Right lobe of liver (tissue), 6 donors: ENCODE data around the gene ZNF311. TPM values are rescaled to one million over a fixed set of nuclear protein-coding genes. Genes with fewer than 3 reads are reported as not detected.
"Not testable (repeated sequence)": the region's sequence is repeated elsewhere in the genome, so short reads cannot be mapped to it uniquely, and the experiment has no call there.

Experiments
- ATAC-seq, 4 donors: fragments of 200-7000 bp; cut with Tn5 transposase; one replicate each; pipeline ENCODE4 v1.9.1; 2020; ENCODE audit warnings: mild to moderate bottlenecking in 4 of 4, moderate library complexity in 4 of 4
- DNase-seq, 3 donors: peaks; one replicate each; pipeline ENCODE4 v3.0.0-alpha.2; 2020
- H3K27ac ChIP-seq, 3 donors: fragments of 200-600 bp; one replicate each; pipeline ENCODE4 v1.8.0; 2022
- H3K27me3 ChIP-seq, 2 donors: fragments of 200-600 bp; one replicate each; pipeline ENCODE4 v1.8.0; 2022
- H3K36me3 ChIP-seq, 4 donors: fragments of 200-600 bp; sonication (generic) in 1 of 4; one replicate each; pipeline versions ENCODE4 v1.5.1 to v1.8.0; 2017 to 2022; ENCODE audit warnings: control low read depth in 1 of 4
- H3K4me1 ChIP-seq, 4 donors: fragments of 200-600 bp; sonication (generic) in 1 of 4; one replicate each; pipeline versions ENCODE4 v1.5.1 to v1.8.0; 2017 to 2022; ENCODE audit warnings: control low read depth in 1 of 4
- H3K4me3 ChIP-seq, 3 donors: fragments of 200-600 bp; one replicate each; pipeline ENCODE4 v1.8.0; 2022
- H3K9me3 ChIP-seq, 4 donors: fragments of 200-600 bp; sonication (generic) in 1 of 4; one replicate each; pipeline versions ENCODE4 v1.5.1 to v1.8.0; 2017 to 2022; ENCODE audit warnings: control low read depth in 1 of 4
- POLR2A ChIP-seq: fragments of 450-650 bp; IDR thresholded peaks from one replicate; pipeline ENCODE4 v1.6.1; 2017; ENCODE audit warnings: antibody characterized with exemption, mild to moderate bottlenecking
- WGBS: methylation state at CpG from one replicate; pipeline ENCODE4 v1.1.6; 2018; ENCODE audit warnings: low coverage, low lambda C conversion rate; ENCODE audit not compliant: insufficient coverage; ENCODE audit errors: missing lambda C conversion rate; 5-methylcytosine and 5-hydroxymethylcytosine counted together
- intact Hi-C, 2 donors: fragments of 100-400 bp; cut with DNase I; formaldehyde crosslinking; loops; one replicate each; pipeline versions ENCODE4 v1.11.2 to v1.14.1; 2022
- total RNA-seq, 6 experiments: library from RNA; depleted of rRNA in 2 of 6; stranded (reverse); fragments of >200 nt in 2 of 6; fragmentation: NEBNext Ultra II Directional in 3 of 6; extraction: Animal tissue kit (Norgen Biotek cat#: 25700) in 3 of 6; gene quantifications; one replicate each; pipeline versions ENCODE4 v1.1.0 to v1.2.4, GENCODE V29; 2016 to 2023
- TF ChIP-seq, protein P1 (sequence below), 4 donors: fragments of 200-600 bp in 3 of 4; fragments of 450-650 bp in 1 of 4; IDR thresholded peaks; one replicate each; pipeline versions ENCODE4 v1.5.1 to v1.8.0; 2016 to 2022; ENCODE audit warnings: antibody characterized with exemption in 4 of 4, mild to moderate bottlenecking in 2 of 4
- donor health status: DM: no; HTN: yes; CAD: no.
- donor health status: DM: no; HTN: no; CAD: no.
- donor health status: DM: no; HTN: no; CAD: no.
- donor health status: DM: no; HTN: yes; CAD: no.
- donor health status: DM: no; HTN: yes; CAD: no.

ZNF311 gene
- total RNA-seq, 6 experiments from 2014 or later: 0.18 to 0.62 (median 0.41) TPM

DNA sequence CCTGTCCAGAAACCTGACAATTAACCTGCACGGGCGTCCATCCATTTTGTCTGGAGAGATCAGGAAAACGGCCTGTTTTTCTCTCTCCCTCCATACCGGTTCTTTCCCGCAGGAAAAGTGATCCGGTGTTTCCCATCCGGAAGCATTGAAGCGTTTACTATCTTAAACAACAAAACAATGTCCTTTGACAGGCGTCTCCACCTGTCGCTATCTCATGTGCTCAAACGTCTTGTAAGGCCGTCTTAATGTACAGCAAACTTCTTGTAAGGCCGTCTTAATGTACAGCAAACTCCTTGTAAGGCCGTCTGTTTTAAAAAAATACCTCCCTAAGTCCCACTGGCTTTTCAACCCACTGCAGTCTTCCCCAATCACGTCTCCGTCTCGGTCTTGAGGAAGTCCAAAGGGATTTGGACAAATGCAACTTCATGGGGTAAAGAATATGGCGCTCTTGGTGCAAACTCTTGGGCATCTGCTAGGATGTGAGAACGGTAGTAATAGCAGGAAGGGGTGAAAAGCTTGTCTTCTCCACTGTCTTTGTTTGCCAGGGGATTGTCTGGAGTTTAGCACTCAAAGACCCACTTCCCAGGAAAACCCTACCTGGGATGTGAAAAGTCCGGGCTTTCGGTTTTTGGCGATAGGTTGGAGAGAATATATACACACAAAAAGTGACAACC lies 51.4 kb downstream of the ZNF311 start:
- peak in 3 of 4 donors; percentile 35 to 45 (median 44) for ATAC-seq
- Histone ChIP-seq H3K4me1 (no peaks in the 10 kb centered on the region), H3K27me3 (no peaks in the 10 kb centered on the region), H3K27ac (no peak overlapping the region), H3K36me3 (no peaks in the 10 kb centered on the region), H3K4me3 (peak overlapping the region; percentile 8 to 29 (median 9)), H3K9me3 (no peaks in the 10 kb centered on the region)
- TF ChIP-seq POLR2A: no peak
- TF ChIP-seq, protein P1, sequence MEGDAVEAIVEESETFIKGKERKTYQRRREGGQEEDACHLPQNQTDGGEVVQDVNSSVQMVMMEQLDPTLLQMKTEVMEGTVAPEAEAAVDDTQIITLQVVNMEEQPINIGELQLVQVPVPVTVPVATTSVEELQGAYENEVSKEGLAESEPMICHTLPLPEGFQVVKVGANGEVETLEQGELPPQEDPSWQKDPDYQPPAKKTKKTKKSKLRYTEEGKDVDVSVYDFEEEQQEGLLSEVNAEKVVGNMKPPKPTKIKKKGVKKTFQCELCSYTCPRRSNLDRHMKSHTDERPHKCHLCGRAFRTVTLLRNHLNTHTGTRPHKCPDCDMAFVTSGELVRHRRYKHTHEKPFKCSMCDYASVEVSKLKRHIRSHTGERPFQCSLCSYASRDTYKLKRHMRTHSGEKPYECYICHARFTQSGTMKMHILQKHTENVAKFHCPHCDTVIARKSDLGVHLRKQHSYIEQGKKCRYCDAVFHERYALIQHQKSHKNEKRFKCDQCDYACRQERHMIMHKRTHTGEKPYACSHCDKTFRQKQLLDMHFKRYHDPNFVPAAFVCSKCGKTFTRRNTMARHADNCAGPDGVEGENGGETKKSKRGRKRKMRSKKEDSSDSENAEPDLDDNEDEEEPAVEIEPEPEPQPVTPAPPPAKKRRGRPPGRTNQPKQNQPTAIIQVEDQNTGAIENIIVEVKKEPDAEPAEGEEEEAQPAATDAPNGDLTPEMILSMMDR (IDR thresholded peaks at IDR 0.05): no peak
- no peak for DNase-seq
- WGBS: 3% methylated on average over 22 of the region's 22 CpGs
- intact Hi-C loops: no loop called here

DNA sequence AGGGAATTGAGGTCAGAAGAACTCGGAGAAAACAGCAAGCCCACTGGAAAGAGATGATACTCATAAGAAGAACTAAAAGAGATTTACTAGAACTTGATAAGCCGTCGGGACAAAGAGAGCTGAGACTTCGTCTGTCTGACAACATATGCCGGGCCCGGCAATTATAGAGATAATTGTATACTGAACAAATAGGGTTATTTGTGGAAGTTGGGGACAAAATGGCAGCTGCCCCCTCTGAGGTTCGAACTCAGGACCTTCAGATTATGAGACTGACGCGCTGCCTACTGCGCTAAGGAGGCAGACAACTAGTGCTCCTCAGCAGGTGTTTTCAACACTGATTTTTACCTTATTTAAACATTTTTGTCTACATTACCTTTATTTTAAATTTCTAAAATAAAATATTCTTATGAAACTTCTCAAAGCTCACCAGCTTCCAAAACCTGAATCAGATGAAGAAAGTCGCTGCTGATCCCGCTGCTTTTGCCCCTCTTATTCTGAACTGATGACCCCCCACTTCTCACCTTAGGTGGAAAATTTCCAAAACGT lies 52.0 kb downstream of the ZNF311 start:
- WGBS: 16% methylated on average over 13 of the region's 13 CpGs
- no peak overlapping the region for H3K27ac ChIP-seq
- no peaks in the 10 kb centered on the region for H3K9me3 ChIP-seq
- no peaks in the 10 kb centered on the region for H3K4me1 ChIP-seq
- H3K27me3 ChIP-seq: no peaks in the 10 kb centered on the region
- ATAC-seq (peak; percentile 37 to 85 (median 80)), DNase-seq (no peak)
- peak overlapping the region; percentile 8 to 29 (median 9) for H3K4me3 ChIP-seq
- H3K36me3 ChIP-seq: no peaks in the 10 kb centered on the region
- intact Hi-C loops: no loop called here
- TF ChIP-seq POLR2A: no peak
- TF ChIP-seq, protein P1 (IDR thresholded peaks at IDR 0.05): no peak

DNA sequence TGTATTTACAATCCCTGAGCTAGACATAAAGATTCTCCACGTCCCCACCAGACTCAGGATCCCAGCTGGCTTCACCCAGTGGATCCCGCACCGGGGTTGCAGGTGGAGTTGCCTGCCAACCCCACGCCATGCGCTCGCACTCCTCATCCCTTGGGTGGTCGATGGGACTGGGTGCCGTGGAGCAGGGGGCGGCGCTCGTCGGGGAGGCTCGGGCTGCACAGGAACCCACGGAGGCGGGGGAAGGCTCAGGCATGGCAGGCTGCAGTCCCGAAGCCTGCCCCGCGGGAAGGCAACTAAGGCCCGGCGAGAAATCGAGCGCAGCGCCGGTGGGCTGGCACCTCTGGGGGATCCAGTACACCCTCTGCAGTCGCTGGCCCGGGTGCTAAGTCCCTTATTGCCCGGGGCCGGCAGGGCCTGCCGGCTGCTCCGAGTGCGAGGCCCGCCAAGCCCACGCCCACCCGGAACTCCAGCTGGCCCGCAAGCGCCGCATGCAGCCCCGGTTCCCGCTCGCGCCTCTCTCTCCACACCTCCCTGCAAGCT lies 55.4 kb downstream of the ZNF311 start:
- H3K36me3 ChIP-seq, DNase-seq, H3K4me1 ChIP-seq, intact Hi-C loops, H3K27me3 ChIP-seq, H3K27ac ChIP-seq, H3K4me3 ChIP-seq, H3K9me3 ChIP-seq, ATAC-seq: not testable (repeated sequence)
- WGBS: no CpG with 5 or more reads among the region's 41 CpGs

DNA sequence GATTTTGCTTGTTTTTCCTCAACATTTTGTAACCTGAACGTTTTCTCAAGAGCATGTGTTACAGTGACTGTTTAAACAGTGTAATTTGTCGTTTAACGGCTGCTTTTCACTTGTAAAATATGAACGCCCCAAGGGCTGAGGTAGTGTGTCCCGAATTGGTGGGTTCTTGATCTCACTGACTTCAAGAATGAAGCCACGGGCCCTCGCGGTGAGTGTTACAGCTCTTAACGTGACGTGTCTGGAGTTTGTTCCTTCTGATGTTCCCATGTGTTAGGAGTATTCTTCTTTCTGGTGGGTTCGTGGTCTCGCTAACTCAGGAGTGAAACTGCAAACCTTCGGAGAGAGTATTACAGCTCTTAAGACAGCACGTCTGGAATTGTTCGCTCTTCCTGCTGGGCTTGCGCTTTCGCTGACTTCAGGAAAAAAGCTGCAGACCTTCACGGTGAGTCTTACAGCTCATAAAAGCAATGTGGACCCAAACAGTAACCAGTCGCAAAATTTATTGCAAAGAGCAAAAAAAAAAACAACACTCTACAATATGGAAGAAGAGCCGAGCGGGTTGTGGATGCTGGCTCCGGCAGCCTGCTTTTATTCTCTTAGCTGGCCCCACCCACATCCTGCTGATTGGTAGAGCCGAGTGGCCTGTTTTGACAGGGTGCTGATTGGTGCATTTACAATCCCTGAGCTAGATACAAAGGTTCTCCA lies 56.2 kb downstream of the ZNF311 start:
- H3K27ac ChIP-seq: no peak overlapping the region
- peaks cover 0 to 7% (median 0%) of the 10 kb centered on the region in 4 donors for H3K4me1 ChIP-seq
- TF ChIP-seq POLR2A: no peak
- TF ChIP-seq, protein P1 (IDR thresholded peaks at IDR 0.05): no peak
- no peaks in the 10 kb centered on the region for H3K36me3 ChIP-seq
- no peaks in the 10 kb centered on the region for H3K27me3 ChIP-seq
- no peaks in the 10 kb centered on the region for H3K9me3 ChIP-seq
- WGBS: 85% methylated on average over 23 of the region's 23 CpGs
- ATAC-seq: no peak
- intact Hi-C loops: no loop called here
- no peak for DNase-seq
- H3K4me3 ChIP-seq: no peak overlapping the region

DNA sequence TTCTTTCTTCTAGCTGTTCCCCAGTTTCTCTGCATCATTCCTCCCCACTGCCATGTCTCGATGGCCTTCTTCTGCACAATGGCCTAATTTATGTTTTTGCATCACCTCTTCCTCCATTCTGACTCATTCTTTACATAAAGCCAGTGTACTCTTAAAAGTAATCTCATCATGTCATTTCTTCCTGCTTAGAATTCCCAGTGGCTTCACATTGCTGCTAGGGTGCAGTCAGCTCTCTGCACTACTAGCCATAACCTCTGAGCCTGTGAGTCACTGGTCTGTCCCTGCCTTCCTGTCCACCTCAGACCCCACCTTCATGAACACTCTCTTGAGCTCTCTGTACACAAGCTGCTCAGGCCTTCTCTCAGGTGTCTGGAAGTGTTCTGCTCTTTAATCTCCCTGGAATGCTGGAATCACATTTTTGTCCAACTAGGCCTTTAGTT lies 57.3 kb downstream of the ZNF311 start:
- no peak overlapping the region for H3K4me3 ChIP-seq
- H3K27me3 ChIP-seq: no peaks in the 10 kb centered on the region
- H3K27ac ChIP-seq: no peak overlapping the region
- DNase-seq (no peak), ATAC-seq (no peak)
- 100% methylated on average over 1 of the region's 1 CpG for WGBS
- H3K4me1 ChIP-seq: peaks cover 0 to 9% (median 0%) of the 10 kb centered on the region in 4 donors
- intact Hi-C loops: no loop called here
- no peaks in the 10 kb centered on the region for H3K9me3 ChIP-seq
- no peak for TF ChIP-seq POLR2A
- TF ChIP-seq, protein P1 (IDR thresholded peaks at IDR 0.05): no peak
- H3K36me3 ChIP-seq: no peaks in the 10 kb centered on the region
